Measurements from ENCODE around the gene PPFIA1. TPM values are rescaled to one million over a fixed set of nuclear protein-coding genes. Genes with fewer than 3 reads are reported as not detected.

Gene PPFIA1
- total and polyA plus RNA-seq, 2 experiments from 2014 or later: 36.0 to 39.6 TPM

DNA sequence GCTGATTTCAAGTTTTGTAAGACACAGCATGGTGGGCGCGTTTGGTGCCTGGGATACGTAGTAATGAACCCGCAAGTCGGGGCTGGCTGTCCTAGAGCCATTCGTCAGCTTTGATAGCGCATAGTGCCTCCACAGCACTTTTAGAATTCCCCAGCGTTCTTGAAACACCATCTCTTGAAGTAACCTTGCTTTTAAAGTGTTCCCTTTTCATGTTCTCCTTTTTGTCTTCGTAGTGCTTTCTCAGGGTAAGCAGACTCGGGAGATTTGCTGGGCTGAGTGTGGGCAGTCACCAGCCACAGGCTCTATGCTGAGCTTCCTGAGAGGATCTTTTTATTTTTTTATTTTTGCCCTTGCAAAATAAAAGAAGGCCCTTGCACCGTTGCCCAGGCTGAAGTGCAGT, 88.3 kb downstream of the PPFIA1 start:
- H3K36me3 ChIP-seq (replicated peaks; ENCODE audit: insufficient read depth, low read depth): no peaks in the 10 kb centered on the region
- H3K9me2 ChIP-seq (replicated peaks; ENCODE audit: insufficient read depth): no peaks in the 10 kb centered on the region
- no peak overlapping the region for H3K4me2 ChIP-seq
- no peak overlapping the region for H3K4me3 ChIP-seq
- H3K27me3 ChIP-seq: no peaks in the 10 kb centered on the region
- TF ChIP-seq, protein P1, sequence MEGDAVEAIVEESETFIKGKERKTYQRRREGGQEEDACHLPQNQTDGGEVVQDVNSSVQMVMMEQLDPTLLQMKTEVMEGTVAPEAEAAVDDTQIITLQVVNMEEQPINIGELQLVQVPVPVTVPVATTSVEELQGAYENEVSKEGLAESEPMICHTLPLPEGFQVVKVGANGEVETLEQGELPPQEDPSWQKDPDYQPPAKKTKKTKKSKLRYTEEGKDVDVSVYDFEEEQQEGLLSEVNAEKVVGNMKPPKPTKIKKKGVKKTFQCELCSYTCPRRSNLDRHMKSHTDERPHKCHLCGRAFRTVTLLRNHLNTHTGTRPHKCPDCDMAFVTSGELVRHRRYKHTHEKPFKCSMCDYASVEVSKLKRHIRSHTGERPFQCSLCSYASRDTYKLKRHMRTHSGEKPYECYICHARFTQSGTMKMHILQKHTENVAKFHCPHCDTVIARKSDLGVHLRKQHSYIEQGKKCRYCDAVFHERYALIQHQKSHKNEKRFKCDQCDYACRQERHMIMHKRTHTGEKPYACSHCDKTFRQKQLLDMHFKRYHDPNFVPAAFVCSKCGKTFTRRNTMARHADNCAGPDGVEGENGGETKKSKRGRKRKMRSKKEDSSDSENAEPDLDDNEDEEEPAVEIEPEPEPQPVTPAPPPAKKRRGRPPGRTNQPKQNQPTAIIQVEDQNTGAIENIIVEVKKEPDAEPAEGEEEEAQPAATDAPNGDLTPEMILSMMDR (IDR thresholded peaks at IDR 0.05; ENCODE audit: poor library complexity): no peak
- TF ChIP-seq EZH2phosphoT487 (IDR thresholded peaks at IDR 0.05; ENCODE audit: low read depth, severe bottlenecking, unreplicated experiment) (no peak), EZH2 (IDR thresholded peaks at IDR 0.05; ENCODE audit: borderline replicate concordance) (no peak)
- H3K79me2 ChIP-seq: no peaks in the 10 kb centered on the region
- H4K20me1 ChIP-seq (ENCODE audit: insufficient read depth, poor library complexity, severe bottlenecking): no peaks in the 10 kb centered on the region
- H3K4me1 ChIP-seq (ENCODE audit: insufficient read depth): no peaks in the 10 kb centered on the region
- no peak for DNase-seq (ENCODE audit: low spot score)
- no peak overlapping the region for H3K27ac ChIP-seq
- no peak overlapping the region for H2AFZ ChIP-seq
- H3K9me3 ChIP-seq (ENCODE audit: low read depth): no peaks in the 10 kb centered on the region
- 95% methylated on average over 11 of the region's 11 CpGs for WGBS (ENCODE audit: low lambda C conversion rate, missing lambda C conversion rate)

DNA sequence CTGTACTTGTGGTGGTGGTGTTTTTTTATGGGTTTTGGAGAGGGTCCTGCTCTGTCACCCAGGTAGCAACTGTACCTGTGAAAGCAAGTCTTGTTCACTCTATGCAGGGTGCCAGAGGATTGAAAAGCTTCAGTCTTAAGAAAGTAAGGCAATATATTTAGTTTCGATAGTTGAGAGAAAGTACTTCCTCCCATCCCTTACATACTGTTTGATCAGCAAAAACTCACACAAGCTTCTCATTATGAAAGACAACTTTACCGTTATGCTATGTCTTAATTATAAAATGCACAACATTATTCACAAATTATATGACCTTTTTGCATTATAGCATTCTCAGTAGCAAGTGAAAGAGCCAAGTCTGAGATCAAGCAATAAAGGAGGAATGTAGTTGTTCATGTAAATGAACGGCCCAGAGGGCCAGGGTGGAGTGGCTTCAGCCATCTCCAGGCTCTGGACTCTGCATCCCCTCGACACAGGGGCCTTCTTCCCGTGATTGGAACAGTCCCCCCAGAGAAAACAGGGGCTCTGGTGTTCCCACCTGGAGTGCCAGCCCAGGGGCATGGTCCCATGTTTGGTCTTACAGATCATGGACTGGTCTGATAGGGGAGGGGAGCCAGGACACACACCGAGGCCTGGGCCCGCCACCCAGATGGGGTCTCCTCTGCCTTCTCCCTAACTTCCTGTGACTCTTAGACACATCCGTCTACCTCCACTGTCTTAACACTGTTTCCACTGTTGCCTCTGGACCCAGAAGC, 89.1 kb downstream of the PPFIA1 start:
- H3K36me3 ChIP-seq (replicated peaks; ENCODE audit: insufficient read depth, low read depth): no peaks in the 10 kb centered on the region

DNA sequence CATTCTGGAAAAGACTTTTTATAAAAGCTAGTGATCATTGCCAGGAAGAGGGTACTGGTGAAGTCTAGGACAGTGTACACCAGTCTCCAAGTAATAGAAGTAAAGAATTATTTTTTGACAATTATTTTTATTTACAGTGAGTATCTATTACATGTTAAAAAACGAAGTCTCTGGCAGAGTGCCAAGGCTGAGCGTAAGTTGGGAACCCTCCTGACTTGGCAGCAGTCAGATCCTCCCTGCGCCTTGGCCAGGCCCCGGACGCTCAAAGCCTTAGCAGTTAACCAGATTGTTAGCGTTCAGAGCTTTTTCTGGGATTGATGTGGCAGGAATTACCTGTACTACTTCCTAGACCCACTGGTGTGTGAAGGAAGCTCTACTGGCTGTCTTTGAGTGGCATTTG, 89.7 kb downstream of the PPFIA1 start:
- no peaks in the 10 kb centered on the region for H3K27me3 ChIP-seq
- 80% methylated on average over 6 of the region's 6 CpGs for WGBS (ENCODE audit: low lambda C conversion rate, missing lambda C conversion rate)
- no peaks in the 10 kb centered on the region for H3K9me3 ChIP-seq (ENCODE audit: low read depth)
- no peak overlapping the region for H2AFZ ChIP-seq
- H3K4me2 ChIP-seq: no peak overlapping the region
- TF ChIP-seq EZH2phosphoT487 (IDR thresholded peaks at IDR 0.05; ENCODE audit: low read depth, severe bottlenecking, unreplicated experiment) (no peak), EZH2 (IDR thresholded peaks at IDR 0.05; ENCODE audit: borderline replicate concordance) (no peak)
- TF ChIP-seq, protein P1 (IDR thresholded peaks at IDR 0.05; ENCODE audit: poor library complexity): no peak
- no peak for DNase-seq (ENCODE audit: low spot score)
- H3K4me3 ChIP-seq: no peak overlapping the region
- H3K27ac ChIP-seq: no peak overlapping the region
- no peaks in the 10 kb centered on the region for H3K36me3 ChIP-seq (replicated peaks; ENCODE audit: insufficient read depth, low read depth)
- no peaks in the 10 kb centered on the region for H3K4me1 ChIP-seq (ENCODE audit: insufficient read depth)
- H4K20me1 ChIP-seq (ENCODE audit: insufficient read depth, poor library complexity, severe bottlenecking): no peaks in the 10 kb centered on the region
- H3K79me2 ChIP-seq: no peaks in the 10 kb centered on the region
- no peaks in the 10 kb centered on the region for H3K9me2 ChIP-seq (replicated peaks; ENCODE audit: insufficient read depth)

More for the DNA sequence above, 89.1 kb downstream of the PPFIA1 start:
- no peaks in the 10 kb centered on the region for H3K9me2 ChIP-seq (replicated peaks; ENCODE audit: insufficient read depth)
- no peaks in the 10 kb centered on the region for H3K9me3 ChIP-seq (ENCODE audit: low read depth)
- H4K20me1 ChIP-seq (ENCODE audit: insufficient read depth, poor library complexity, severe bottlenecking): no peaks in the 10 kb centered on the region
- TF ChIP-seq EZH2 (IDR thresholded peaks at IDR 0.05; ENCODE audit: borderline replicate concordance) (no peak), EZH2phosphoT487 (IDR thresholded peaks at IDR 0.05; ENCODE audit: low read depth, severe bottlenecking, unreplicated experiment) (no peak)
- TF ChIP-seq, protein P1 (IDR thresholded peaks at IDR 0.05; ENCODE audit: poor library complexity): no peak
- no peak for DNase-seq (ENCODE audit: low spot score)
- no peaks in the 10 kb centered on the region for H3K79me2 ChIP-seq
- H3K27me3 ChIP-seq: no peaks in the 10 kb centered on the region
- no peak overlapping the region for H3K4me3 ChIP-seq
- no peak overlapping the region for H3K27ac ChIP-seq
- no peak overlapping the region for H2AFZ ChIP-seq
- H3K4me2 ChIP-seq: no peak overlapping the region
- H3K4me1 ChIP-seq (ENCODE audit: insufficient read depth): no peaks in the 10 kb centered on the region
- WGBS (ENCODE audit: low lambda C conversion rate, missing lambda C conversion rate): 94% methylated on average over 8 of the region's 8 CpGs

Measured in hepatocyte (in vitro differentiated cells).